GM15510 (cell line): ENCODE measurements around the gene SCG2.

ENCODE experiments used
- POLR2A ChIP-seq: IDR thresholded peaks from 3 replicates; pipeline ENCODE4 v1.6.1; 2011; ENCODE audit warnings: borderline replicate concordance; ENCODE audit not compliant: insufficient read length; ENCODE audit errors: extremely low read depth

SCG2 gene, protein sequence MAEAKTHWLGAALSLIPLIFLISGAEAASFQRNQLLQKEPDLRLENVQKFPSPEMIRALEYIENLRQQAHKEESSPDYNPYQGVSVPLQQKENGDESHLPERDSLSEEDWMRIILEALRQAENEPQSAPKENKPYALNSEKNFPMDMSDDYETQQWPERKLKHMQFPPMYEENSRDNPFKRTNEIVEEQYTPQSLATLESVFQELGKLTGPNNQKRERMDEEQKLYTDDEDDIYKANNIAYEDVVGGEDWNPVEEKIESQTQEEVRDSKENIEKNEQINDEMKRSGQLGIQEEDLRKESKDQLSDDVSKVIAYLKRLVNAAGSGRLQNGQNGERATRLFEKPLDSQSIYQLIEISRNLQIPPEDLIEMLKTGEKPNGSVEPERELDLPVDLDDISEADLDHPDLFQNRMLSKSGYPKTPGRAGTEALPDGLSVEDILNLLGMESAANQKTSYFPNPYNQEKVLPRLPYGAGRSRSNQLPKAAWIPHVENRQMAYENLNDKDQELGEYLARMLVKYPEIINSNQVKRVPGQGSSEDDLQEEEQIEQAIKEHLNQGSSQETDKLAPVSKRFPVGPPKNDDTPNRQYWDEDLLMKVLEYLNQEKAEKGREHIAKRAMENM

GRCh38 chr2:223601932-223602666, at the start of gene SCG2:
Gene SCG2 (minus strand): TSS chr2:223602361. CDS start chr2:223599282, 3,079 bp downstream.
- no peak for TF ChIP-seq POLR2A

- TF ChIP-seq POLR2A = no peak
These were observed 47.7 kb upstream of the SCG2 start for GRCh38 chr2:223649554-223650533.

GRCh38 chr2:223648755-223649154, 46.6 kb upstream of the SCG2 start:
- TF ChIP-seq POLR2A = no peak

DNA sequence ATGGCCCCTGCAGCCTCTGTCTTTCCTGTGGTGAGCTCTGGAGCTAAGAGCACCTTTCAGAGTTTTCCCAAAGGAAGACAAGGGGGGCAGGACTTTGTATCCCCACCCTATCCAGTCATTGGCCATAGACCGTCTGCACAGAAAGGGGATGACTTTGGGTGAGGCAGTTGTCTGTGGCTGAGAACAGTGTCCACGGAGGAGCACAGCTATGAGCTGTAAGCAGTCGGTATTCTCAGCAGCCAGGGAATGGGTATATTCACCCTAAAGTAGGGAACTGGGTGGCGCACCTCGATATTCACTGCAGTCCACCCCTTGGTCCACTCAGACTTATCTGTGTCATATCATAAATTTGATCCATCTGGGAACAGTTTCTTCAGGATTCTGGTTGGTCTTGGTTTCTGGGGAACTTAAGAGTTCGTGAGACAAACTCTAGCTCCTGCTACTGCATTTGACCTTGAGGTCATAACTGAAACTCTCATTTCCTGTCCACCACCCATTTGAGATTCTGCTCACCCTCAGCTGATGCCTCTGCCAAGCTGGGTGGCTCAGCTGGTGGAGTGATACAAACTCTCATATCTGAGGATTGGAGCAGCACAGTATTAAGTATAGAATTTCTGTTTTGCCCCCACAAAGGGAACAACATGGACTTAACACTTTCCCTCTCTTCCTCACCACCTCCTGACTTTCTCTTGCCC, 45.2 kb upstream of the SCG2 start:
- no peak for TF ChIP-seq POLR2A

GRCh38 chr2:223644136-223644535, 42.0 kb upstream of the SCG2 start:
- no peak for TF ChIP-seq POLR2A

DNA sequence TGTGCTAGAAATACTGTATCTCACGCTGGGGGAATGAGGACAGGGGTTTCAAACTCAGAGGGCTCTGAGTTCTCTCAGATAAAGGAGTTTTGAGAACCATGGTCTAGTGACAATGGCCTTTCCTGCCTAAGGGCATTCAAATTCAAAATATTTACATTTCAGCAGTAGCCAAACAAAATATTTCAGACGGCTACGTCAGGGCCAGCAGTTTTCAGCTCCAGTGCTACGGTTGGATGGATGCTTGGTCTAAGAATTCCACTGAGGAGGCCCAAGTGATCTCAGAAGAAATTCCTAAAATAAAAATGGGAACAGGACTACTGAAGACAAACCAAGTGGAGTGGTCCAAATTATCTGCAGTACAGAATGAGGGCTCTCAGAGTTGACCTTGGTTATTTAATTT, 41.1 kb upstream of the SCG2 start:
- TF ChIP-seq POLR2A = no peak

GRCh38 chr2:223642506-223642905, 40.3 kb upstream of the SCG2 start:
- no peak for TF ChIP-seq POLR2A

DNA sequence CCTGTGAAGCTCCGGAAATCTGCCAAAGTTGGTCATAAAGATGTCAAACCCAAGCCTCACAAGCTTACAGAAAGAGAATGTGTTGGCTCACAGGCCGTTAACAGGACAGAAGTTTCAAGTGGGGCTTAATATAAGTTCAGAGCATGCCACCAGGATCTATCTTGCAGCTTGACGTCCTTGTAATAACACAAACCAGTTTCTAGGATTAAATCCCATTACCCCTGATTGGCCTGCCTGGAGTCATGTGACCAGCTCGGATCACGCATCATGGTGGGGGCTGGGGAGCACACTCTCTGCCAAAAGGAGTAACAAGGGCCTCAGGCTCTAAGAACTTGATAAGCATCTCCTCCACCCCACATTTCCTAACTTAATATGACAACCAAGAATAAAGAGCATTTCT, 38.9 kb upstream of the SCG2 start:
- TF ChIP-seq POLR2A = no peak

DNA sequence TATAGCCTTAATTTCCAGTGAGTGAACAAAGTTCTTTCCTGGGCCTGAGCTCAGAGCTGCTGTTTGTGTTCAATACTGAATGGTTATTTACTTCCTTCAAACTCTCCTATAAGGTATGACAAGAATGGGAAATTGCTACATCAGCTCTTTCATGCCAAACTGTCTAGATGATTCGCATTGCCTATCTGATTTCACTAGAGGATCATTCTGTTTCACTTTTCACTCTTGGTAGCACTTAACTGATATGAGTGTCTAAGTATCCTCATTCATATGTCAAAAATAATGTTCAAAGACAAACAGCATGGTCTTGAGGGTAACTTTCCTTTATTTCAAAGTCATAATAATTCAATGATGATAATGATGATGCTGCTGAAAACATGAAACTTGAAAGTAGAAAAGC, 32.9 kb upstream of the SCG2 start:
- no peak for TF ChIP-seq POLR2A

DNA sequence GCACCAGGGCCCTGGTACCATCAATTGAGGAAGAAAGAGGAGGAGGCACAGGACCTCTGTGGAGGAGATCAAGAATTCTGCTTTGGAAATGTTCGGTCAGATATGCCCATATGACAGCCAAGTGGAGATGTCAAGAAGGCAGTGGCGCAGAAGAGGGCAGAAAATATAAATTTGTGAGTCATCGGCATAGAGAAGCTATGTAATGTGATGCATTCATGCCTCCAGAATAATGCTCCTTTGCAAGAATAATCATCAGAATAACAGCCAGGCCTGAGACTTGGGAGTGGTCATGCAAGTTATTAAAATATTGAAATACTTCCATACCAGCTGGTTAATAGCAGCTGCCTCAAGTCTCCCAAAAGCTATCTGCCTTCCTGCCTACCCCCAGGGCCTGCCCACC, 32.1 kb upstream of the SCG2 start:
- TF ChIP-seq POLR2A = no peak

- no peak for TF ChIP-seq POLR2A
These were observed 31.5 kb upstream of the SCG2 start for GRCh38 chr2:223633656-223634055.

DNA sequence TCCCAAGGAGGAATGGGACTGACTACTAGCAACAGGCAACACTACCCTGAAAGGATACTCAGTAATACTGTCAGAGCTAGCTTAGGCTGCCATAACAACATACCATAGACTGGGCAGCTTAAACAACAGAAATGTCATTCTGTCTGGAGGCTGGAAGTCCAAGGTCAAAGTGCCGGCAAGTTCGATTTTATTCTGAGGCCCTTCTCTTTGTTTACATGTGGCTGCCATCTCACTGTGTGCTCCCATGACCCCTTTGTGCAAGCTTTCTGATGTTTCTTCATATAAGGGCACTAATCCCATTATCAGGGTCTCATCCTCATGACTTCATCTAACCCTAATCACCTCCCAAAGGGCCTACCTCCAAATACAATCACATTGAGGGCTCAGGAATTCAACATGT, 30.7 kb upstream of the SCG2 start:
- TF ChIP-seq POLR2A = no peak

GRCh38 chr2:223626716-223627115, 24.6 kb upstream of the SCG2 start:
- TF ChIP-seq POLR2A = no peak

GRCh38 chr2:223625652-223626051, 23.5 kb upstream of the SCG2 start:
- no peak for TF ChIP-seq POLR2A
